ENCODE measurements around the gene CDK14. TPM values are rescaled to one million over a fixed set of nuclear protein-coding genes. Genes with fewer than 3 reads are reported as not detected.

CDK14 gene
- total RNA-seq, 2 experiments from 2014 or later: 0.05 to 0.27 TPM

GRCh38 chr7:91090684-91091083 lies 494.6 kb downstream of the CDK14 start:
- ChIA-PET POLR2A (no interaction called here), CTCF (interaction anchor here (0.8 to 1.8 kb wide), 6 partner anchors 10 to 1356 kb away, joined by 3 to 6 read pairs (median 4); no protein-coding TSS in a partner anchor)
- Mint-ChIP-seq H3K27ac (no peak overlapping the region), H3K4me3 (no peak overlapping the region), H3K27me3 (peaks cover 2% of the 10 kb centered on the region), H3K36me3 (ENCODE audit: low read depth) (no peaks in the 10 kb centered on the region), H3K4me1 (ENCODE audit: low read depth) (peaks cover 5% of the 10 kb centered on the region), H3K9me3 (no peaks in the 10 kb centered on the region)
- TF ChIP-seq CTCF (IDR thresholded peaks at IDR 0.05): no peak
- intact Hi-C loops (cut with micrococcal nuclease): no loop called here
- DNase-seq (no peak), ATAC-seq (no peak)

- DNase-seq (no peak), ATAC-seq (no peak)
- POLR2A ChIA-PET: no interaction called here
- Mint-ChIP-seq H3K4me3 (no peak overlapping the region), H3K36me3 (ENCODE audit: low read depth) (no peaks in the 10 kb centered on the region), H3K27ac (no peak overlapping the region), H3K27me3 (peaks cover 2% of the 10 kb centered on the region), H3K4me1 (ENCODE audit: low read depth) (no peaks in the 10 kb centered on the region), H3K9me3 (no peaks in the 10 kb centered on the region)
- TF ChIP-seq CTCF (IDR thresholded peaks at IDR 0.05): no peak
- intact Hi-C loops (cut with micrococcal nuclease): no loop called here
- CTCF ChIA-PET: no interaction called here
Observed at GRCh38 chr7:91091631-91092030, 495.5 kb downstream of the CDK14 start.

- Mint-ChIP-seq H3K36me3 (ENCODE audit: low read depth) (no peaks in the 10 kb centered on the region), H3K27ac (no peak overlapping the region), H3K27me3 (peaks cover 2% of the 10 kb centered on the region), H3K4me3 (no peak overlapping the region), H3K4me1 (ENCODE audit: low read depth) (no peaks in the 10 kb centered on the region), H3K9me3 (no peaks in the 10 kb centered on the region)
- no peak for TF ChIP-seq CTCF (IDR thresholded peaks at IDR 0.05)
- no peak for ATAC-seq
- ChIA-PET POLR2A (no interaction called here), CTCF (no interaction called here)
- intact Hi-C loops (cut with micrococcal nuclease): no loop called here
- DNase-seq: no peak
Observed at GRCh38 chr7:91093181-91093580, 497.1 kb downstream of the CDK14 start.

- no peaks in the 10 kb centered on the region for H3K27me3 Mint-ChIP-seq
- no peaks in the 10 kb centered on the region for H3K9me3 Mint-ChIP-seq
- no peak for TF ChIP-seq CTCF (IDR thresholded peaks at IDR 0.05)
- no peaks in the 10 kb centered on the region for H3K36me3 Mint-ChIP-seq (ENCODE audit: low read depth)
- intact Hi-C loops (cut with micrococcal nuclease): no loop called here
- H3K4me3 Mint-ChIP-seq: no peak overlapping the region
- POLR2A ChIA-PET: no interaction called here
- DNase-seq: no peak
- CTCF ChIA-PET: no interaction called here
- no peaks in the 10 kb centered on the region for H3K4me1 Mint-ChIP-seq (ENCODE audit: low read depth)
- no peak overlapping the region for H3K27ac Mint-ChIP-seq
- ATAC-seq: no peak
Observed at GRCh38 chr7:91098566-91098965, 502.4 kb downstream of the CDK14 start.

- Mint-ChIP-seq H3K4me3 (no peak overlapping the region), H3K4me1 (ENCODE audit: low read depth) (no peaks in the 10 kb centered on the region), H3K27me3 (peaks cover 3% of the 10 kb centered on the region), H3K27ac (no peak overlapping the region), H3K9me3 (no peaks in the 10 kb centered on the region), H3K36me3 (ENCODE audit: low read depth) (no peaks in the 10 kb centered on the region)
- ChIA-PET POLR2A (no interaction called here), CTCF (no interaction called here)
- DNase-seq: no peak
- no peak for TF ChIP-seq CTCF (IDR thresholded peaks at IDR 0.05)
- intact Hi-C loops (cut with micrococcal nuclease): no loop called here
- no peak for ATAC-seq
Observed at GRCh38 chr7:91103363-91103762, 507.2 kb downstream of the CDK14 start.
